ENCODE results near the gene FBXL20. TPM values are rescaled to one million over a fixed set of nuclear protein-coding genes. Genes with fewer than 3 reads are reported as not detected.

Gene FBXL20
- total and polyA plus RNA-seq, 9 of the 15 experiments (the other 6 are each of a cell fraction or from before 2014, with no cell fraction given): 1.8 to 15.1 (median 5.6) TPM

- TF ChIP-seq ASH1L (IDR thresholded peaks at IDR 0.05; ENCODE audit: borderline replicate concordance, low read depth, partially characterized antibody) (no peak), CBX5 (IDR thresholded peaks at IDR 0.05; ENCODE audit: borderline replicate concordance, low read depth) (no peak), ZNF780A (CRISPR knock-in tag; IDR thresholded peaks at IDR 0.05) (no peak), EHMT2 (IDR thresholded peaks at IDR 0.05) (no peak), ZNF76 (CRISPR knock-in tag; IDR thresholded peaks at IDR 0.05; ENCODE audit: borderline replicate concordance) (no peak), ZNF592 (IDR thresholded peaks at IDR 0.05) (no peak), RBM22 (IDR thresholded peaks at IDR 0.05; ENCODE audit: low read depth, low read length, poor library complexity, severe bottlenecking) (no peak), MEIS2 (IDR thresholded peaks at IDR 0.05; ENCODE audit: partially characterized antibody) (peak; percentile 48), ZBTB8A (IDR thresholded peaks at IDR 0.05; ENCODE audit: partially characterized antibody) (no peak), TCFL5 (CRISPR knock-in tag; conservative IDR thresholded peaks at IDR 0.05) (no peak), KDM5B (IDR thresholded peaks at IDR 0.05; ENCODE audit: insufficient replicate concordance, low read depth, low read length) (no peak), ZNF408 (CRISPR knock-in tag; IDR thresholded peaks at IDR 0.05; ENCODE audit: low read depth) (no peak), TEAD4 (IDR thresholded peaks at IDR 0.05; ENCODE audit: low read length) (no peak), TEAD4 (CRISPR knock-in tag; IDR thresholded peaks at IDR 0.05; ENCODE audit: borderline replicate concordance) (no peak), SMARCA5 (IDR thresholded peaks at IDR 0.05) (no peak), BMI1 (IDR thresholded peaks at IDR 0.05; ENCODE audit: low read length) (no peak)
- TF ChIP-seq, protein P1, sequence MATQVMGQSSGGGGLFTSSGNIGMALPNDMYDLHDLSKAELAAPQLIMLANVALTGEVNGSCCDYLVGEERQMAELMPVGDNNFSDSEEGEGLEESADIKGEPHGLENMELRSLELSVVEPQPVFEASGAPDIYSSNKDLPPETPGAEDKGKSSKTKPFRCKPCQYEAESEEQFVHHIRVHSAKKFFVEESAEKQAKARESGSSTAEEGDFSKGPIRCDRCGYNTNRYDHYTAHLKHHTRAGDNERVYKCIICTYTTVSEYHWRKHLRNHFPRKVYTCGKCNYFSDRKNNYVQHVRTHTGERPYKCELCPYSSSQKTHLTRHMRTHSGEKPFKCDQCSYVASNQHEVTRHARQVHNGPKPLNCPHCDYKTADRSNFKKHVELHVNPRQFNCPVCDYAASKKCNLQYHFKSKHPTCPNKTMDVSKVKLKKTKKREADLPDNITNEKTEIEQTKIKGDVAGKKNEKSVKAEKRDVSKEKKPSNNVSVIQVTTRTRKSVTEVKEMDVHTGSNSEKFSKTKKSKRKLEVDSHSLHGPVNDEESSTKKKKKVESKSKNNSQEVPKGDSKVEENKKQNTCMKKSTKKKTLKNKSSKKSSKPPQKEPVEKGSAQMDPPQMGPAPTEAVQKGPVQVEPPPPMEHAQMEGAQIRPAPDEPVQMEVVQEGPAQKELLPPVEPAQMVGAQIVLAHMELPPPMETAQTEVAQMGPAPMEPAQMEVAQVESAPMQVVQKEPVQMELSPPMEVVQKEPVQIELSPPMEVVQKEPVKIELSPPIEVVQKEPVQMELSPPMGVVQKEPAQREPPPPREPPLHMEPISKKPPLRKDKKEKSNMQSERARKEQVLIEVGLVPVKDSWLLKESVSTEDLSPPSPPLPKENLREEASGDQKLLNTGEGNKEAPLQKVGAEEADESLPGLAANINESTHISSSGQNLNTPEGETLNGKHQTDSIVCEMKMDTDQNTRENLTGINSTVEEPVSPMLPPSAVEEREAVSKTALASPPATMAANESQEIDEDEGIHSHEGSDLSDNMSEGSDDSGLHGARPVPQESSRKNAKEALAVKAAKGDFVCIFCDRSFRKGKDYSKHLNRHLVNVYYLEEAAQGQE (IDR thresholded peaks at IDR 0.05; ENCODE audit: borderline replicate concordance): peak; percentile 82; the same call in 1 of the 2 replicates
- TF ChIP-seq, protein P1 (CRISPR knock-in tag; IDR thresholded peaks at IDR 0.05; ENCODE audit: low read depth): no peak
Observed at GRCh38 chr17:39270923-39271322, 130.5 kb downstream of the FBXL20 start (continued).
